ENCODE results near the gene CROCC2.

DNA sequence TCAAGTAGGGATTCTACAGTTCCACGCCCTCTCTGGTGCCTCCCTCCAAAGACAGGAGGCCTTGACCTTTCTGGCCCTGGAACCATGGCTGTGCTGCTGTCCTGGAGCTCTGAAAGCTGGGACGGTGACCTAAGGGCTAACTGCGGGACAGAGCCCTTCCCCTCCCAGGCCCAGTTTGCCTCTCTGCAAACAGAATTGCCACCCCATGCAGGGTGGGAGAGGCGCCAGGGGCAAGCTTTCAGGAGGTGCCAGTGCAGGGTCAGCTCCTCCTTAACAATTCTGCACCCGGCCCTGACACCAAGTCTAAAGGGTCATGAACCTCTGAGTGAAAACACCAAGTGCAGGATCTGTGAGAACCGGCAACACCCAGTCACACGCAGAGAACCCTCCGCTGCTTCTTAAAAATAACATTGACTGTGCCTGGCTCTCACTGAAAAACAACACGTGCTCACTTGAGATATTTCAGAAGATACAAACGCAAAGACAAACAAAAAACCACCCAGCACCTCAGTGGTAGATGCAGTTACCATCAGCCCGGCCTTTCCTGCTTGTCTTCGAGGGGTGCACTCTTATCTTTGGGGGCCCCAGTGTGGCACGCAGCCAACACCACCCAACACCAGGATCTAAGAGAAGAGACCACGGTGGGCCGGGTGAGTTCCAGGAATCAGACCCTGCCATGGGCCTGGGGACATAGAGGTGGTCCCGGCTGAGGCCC, 91.2 kb downstream of the CROCC2 start:
- TF ChIP-seq, protein P1, sequence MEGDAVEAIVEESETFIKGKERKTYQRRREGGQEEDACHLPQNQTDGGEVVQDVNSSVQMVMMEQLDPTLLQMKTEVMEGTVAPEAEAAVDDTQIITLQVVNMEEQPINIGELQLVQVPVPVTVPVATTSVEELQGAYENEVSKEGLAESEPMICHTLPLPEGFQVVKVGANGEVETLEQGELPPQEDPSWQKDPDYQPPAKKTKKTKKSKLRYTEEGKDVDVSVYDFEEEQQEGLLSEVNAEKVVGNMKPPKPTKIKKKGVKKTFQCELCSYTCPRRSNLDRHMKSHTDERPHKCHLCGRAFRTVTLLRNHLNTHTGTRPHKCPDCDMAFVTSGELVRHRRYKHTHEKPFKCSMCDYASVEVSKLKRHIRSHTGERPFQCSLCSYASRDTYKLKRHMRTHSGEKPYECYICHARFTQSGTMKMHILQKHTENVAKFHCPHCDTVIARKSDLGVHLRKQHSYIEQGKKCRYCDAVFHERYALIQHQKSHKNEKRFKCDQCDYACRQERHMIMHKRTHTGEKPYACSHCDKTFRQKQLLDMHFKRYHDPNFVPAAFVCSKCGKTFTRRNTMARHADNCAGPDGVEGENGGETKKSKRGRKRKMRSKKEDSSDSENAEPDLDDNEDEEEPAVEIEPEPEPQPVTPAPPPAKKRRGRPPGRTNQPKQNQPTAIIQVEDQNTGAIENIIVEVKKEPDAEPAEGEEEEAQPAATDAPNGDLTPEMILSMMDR (IDR thresholded peaks at IDR 0.05) = no peak
- TF ChIP-seq POLR2A (IDR thresholded peaks at IDR 0.05) = no peak

All from heart left ventricle (tissue), 13 donors.